Forelimb muscle (tissue), 1 donor: ENCODE data around the gene INHBC. TPM values are rescaled to one million over a fixed set of nuclear protein-coding genes. Genes with fewer than 3 reads are reported as not detected.

ENCODE experiments used
- DNase-seq: peaks from one replicate; pipeline ENCODE4 v3.0.0-alpha.2; 2013; ENCODE audit warnings: low read depth
- polyA plus RNA-seq: library from polyadenylated mRNA; unstranded; fragments of 120-200 nt; gene quantifications from one replicate; pipeline ENCODE4 v1.2.1, GENCODE V29; 2013; ENCODE audit not compliant: insufficient read length

The INHBC gene
- polyA plus RNA-seq, 1 donor: 0.25 TPM

- DNase-seq: no peak
Measured at GRCh38 chr12:57454566-57455373, 20.2 kb downstream of the INHBC start, which contains the start of gene INHBE. TSS of gene INHBE (plus strand) at chr12:57455307. CDS start at chr12:57455537, 230 bp downstream.

GRCh38 chr12:57455374-57456144, 21.0 kb downstream of the INHBC start:
- DNase-seq: no peak

- DNase-seq: no peak
Measured at GRCh38 chr12:57456145-57456700, 21.6 kb downstream of the INHBC start.

GRCh38 chr12:57456737-57457490, 22.3 kb downstream of the INHBC start:
- DNase-seq: no peak

GRCh38 chr12:57458665-57459054, 24.1 kb downstream of the INHBC start:
- no peak for DNase-seq

- DNase-seq: peak; percentile 90
Measured at GRCh38 chr12:57459055-57459749, 24.6 kb downstream of the INHBC start.

- no peak for DNase-seq
Measured at GRCh38 chr12:57459750-57460467, 25.3 kb downstream of the INHBC start, which contains the start of gene GLI1. TSS of gene GLI1 (plus strand) at chr12:57459785. CDS start at chr12:57463692, 3,907 bp downstream.

- DNase-seq: no peak
Measured at GRCh38 chr12:57460468-57460784, 25.8 kb downstream of the INHBC start.

GRCh38 chr12:57460841-57461275, 26.3 kb downstream of the INHBC start:
- DNase-seq: no peak

GRCh38 chr12:57461276-57461916, 26.8 kb downstream of the INHBC start:
- no peak for DNase-seq

- no peak for DNase-seq
Measured at GRCh38 chr12:57461917-57462250, 27.3 kb downstream of the INHBC start.

GRCh38 chr12:57462251-57462911, 27.8 kb downstream of the INHBC start:
- DNase-seq: no peak

- DNase-seq: no peak
Measured at GRCh38 chr12:57462912-57463253, 28.3 kb downstream of the INHBC start.

- no peak for DNase-seq
Measured at GRCh38 chr12:57464569-57464968, 30.0 kb downstream of the INHBC start.

GRCh38 chr12:57465030-57465746, 30.6 kb downstream of the INHBC start:
- DNase-seq: no peak

GRCh38 chr12:57465747-57466505, 31.3 kb downstream of the INHBC start:
- DNase-seq: no peak

GRCh38 chr12:57467212-57467874, 32.8 kb downstream of the INHBC start:
- DNase-seq: no peak

GRCh38 chr12:57467915-57468314, 33.3 kb downstream of the INHBC start:
- no peak for DNase-seq
